ENCODE data around the gene ABCA7. TPM values are rescaled to one million over a fixed set of nuclear protein-coding genes. Genes with fewer than 3 reads are reported as not detected.

ABCA7 gene
- total and polyA plus RNA-seq, 4 donors: 3.0 to 60.9 (median 4.8) TPM

DNA sequence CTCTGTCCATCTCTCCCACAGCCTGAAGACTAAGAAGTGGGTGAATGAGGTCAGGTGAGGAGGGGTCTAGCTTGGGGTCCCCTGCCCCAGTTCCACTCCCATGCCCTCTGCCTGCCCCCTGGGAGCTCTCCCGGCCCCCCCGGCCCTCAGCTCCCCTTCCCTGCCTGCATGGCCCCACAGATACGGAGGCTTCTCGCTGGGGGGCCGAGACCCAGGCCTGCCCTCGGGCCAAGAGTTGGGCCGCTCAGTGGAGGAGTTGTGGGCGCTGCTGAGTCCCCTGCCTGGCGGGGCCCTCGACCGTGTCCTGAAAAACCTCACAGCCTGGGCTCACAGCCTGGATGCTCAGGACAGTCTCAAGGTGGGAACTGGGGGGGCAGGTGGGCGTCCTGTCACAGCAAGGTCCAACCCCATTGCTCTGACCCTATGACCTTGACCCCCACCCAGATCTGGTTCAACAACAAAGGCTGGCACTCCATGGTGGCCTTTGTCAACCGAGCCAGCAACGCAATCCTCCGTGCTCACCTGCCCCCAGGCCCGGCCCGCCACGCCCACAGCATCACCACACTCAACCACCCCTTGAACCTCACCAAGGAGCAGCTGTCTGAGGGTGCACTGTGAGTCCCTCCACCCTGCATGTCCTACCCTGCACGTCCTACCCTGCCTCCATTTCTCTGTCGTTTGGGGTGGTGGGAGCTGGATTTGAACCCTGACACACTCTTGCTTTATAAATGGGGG is 16.1 kb downstream of the ABCA7 start:
- Histone ChIP-seq H3K27me3 (ENCODE audit: control insufficient read depth in 4 of 4, insufficient read depth in 4 of 4, low read length in 3 of 4) (no peaks in the 10 kb centered on the region), H3K4me3 (ENCODE audit: low read depth in 1 of 3, low read length in 3 of 3) (no peak overlapping the region), H3K9me3 (ENCODE audit: control insufficient read depth in 4 of 4, low read length in 3 of 4) (peaks cover 0 to 13% (median 0%) of the 10 kb centered on the region in 4 donors), H3K27ac (ENCODE audit: low read depth in 1 of 2, low read length in 2 of 2) (no peak overlapping the region), H3K4me1 (ENCODE audit: control insufficient read depth in 4 of 4, insufficient read depth in 4 of 4, low read length in 3 of 4) (no peaks in the 10 kb centered on the region), H3K9ac (ENCODE audit: low read depth in 1 of 2, low read length in 2 of 2) (no peak overlapping the region), H3K36me3 (ENCODE audit: control insufficient read depth in 4 of 4, insufficient read depth in 3 of 4, low read depth in 1 of 4, low read length in 3 of 4) (no peaks in the 10 kb centered on the region)
- DNase-seq (ENCODE audit: low spot score): no peak
- TF ChIP-seq YY1 (IDR thresholded peaks at IDR 0.05): no peak
- no peak for TF ChIP-seq RAD21 (IDR thresholded peaks at IDR 0.05)
- no peak for TF ChIP-seq EGR1 (IDR thresholded peaks at IDR 0.05; ENCODE audit: low read depth in 2 of 2)
- no peak for TF ChIP-seq GABPA (IDR thresholded peaks at IDR 0.05 in 1 of 2, conservative IDR thresholded peaks at IDR 0.05 in 1 of 2)
- TF ChIP-seq TAF1 (conservative IDR thresholded peaks at IDR 0.05): no peak
- no peak for TF ChIP-seq RXRA (IDR thresholded peaks at IDR 0.05)
- TF ChIP-seq, protein P1, sequence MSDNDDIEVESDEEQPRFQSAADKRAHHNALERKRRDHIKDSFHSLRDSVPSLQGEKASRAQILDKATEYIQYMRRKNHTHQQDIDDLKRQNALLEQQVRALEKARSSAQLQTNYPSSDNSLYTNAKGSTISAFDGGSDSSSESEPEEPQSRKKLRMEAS (IDR thresholded peaks at IDR 0.05): no peak
- no peak for TF ChIP-seq ATF3 (IDR thresholded peaks at IDR 0.05)
- TF ChIP-seq HNF4G (IDR thresholded peaks at IDR 0.05): no peak
- WGBS: 97% methylated on average over 20 of the region's 20 CpGs

GRCh38 chr19:1057176-1057855 is 17.4 kb downstream of the ABCA7 start:
- no peak overlapping the region for H3K4me3 ChIP-seq (ENCODE audit: low read depth in 1 of 3, low read length in 3 of 3)
- no peak overlapping the region for H3K27ac ChIP-seq (ENCODE audit: low read depth in 1 of 2, low read length in 2 of 2)
- H3K4me1 ChIP-seq (ENCODE audit: control insufficient read depth in 4 of 4, insufficient read depth in 4 of 4, low read length in 3 of 4): no peaks in the 10 kb centered on the region
- no peaks in the 10 kb centered on the region for H3K36me3 ChIP-seq (ENCODE audit: control insufficient read depth in 4 of 4, insufficient read depth in 3 of 4, low read depth in 1 of 4, low read length in 3 of 4)
- 56% methylated on average over 3 of the region's 3 CpGs for WGBS
- peaks cover 0 to 13% (median 0%) of the 10 kb centered on the region in 4 donors for H3K9me3 ChIP-seq (ENCODE audit: control insufficient read depth in 4 of 4, low read length in 3 of 4)
- no peak for DNase-seq (ENCODE audit: low spot score)
- H3K9ac ChIP-seq (ENCODE audit: low read depth in 1 of 2, low read length in 2 of 2): no peak overlapping the region
- TF ChIP-seq EGR1 (IDR thresholded peaks at IDR 0.05; ENCODE audit: low read depth in 2 of 2): no peak
- peak; percentile 3 for TF ChIP-seq CTCF (IDR thresholded peaks at IDR 0.05; ENCODE audit: low read depth, low read length, missing input control)
- no peaks in the 10 kb centered on the region for H3K27me3 ChIP-seq (ENCODE audit: control insufficient read depth in 4 of 4, insufficient read depth in 4 of 4, low read length in 3 of 4)

DNA sequence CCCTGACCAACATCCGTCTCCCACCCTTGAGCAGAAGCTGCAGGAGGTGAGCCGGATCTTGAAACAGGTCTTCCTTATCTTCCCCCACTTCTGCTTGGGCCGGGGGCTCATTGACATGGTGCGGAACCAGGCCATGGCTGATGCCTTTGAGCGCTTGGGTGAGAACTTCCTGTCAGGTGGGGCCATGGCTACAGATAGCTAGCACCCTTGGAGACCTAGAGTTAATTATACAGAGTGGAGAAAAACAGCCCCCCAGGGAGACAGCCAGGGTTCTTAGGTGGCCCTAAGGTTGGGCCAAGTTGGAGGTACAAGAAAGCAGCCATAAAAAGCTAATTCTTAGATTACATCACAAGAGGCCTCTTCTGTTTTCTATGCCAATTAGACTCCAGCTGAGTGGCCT is 18.2 kb downstream of the ABCA7 start:
- H3K36me3 ChIP-seq (ENCODE audit: control insufficient read depth in 4 of 4, insufficient read depth in 3 of 4, low read depth in 1 of 4, low read length in 3 of 4): no peaks in the 10 kb centered on the region
- WGBS: 94% methylated on average over 5 of the region's 5 CpGs
- no peak for TF ChIP-seq HNF4A (conservative IDR thresholded peaks at IDR 0.05)
- no peak for TF ChIP-seq CTCF (IDR thresholded peaks at IDR 0.05; ENCODE audit: low read depth, low read length, missing input control)
- TF ChIP-seq ZBTB33 (IDR thresholded peaks at IDR 0.05): no peak
- H3K9ac ChIP-seq (ENCODE audit: low read depth in 1 of 2, low read length in 2 of 2): no peak overlapping the region
- no peaks in the 10 kb centered on the region for H3K27me3 ChIP-seq (ENCODE audit: control insufficient read depth in 4 of 4, insufficient read depth in 4 of 4, low read length in 3 of 4)
- no peaks in the 10 kb centered on the region for H3K4me1 ChIP-seq (ENCODE audit: control insufficient read depth in 4 of 4, insufficient read depth in 4 of 4, low read length in 3 of 4)
- no peak overlapping the region for H3K4me3 ChIP-seq (ENCODE audit: low read depth in 1 of 3, low read length in 3 of 3)
- H3K9me3 ChIP-seq (ENCODE audit: control insufficient read depth in 4 of 4, low read length in 3 of 4): peaks cover 0 to 13% (median 0%) of the 10 kb centered on the region in 4 donors
- no peak overlapping the region for H3K27ac ChIP-seq (ENCODE audit: low read depth in 1 of 2, low read length in 2 of 2)
- no peak for DNase-seq (ENCODE audit: low spot score)
